HG03457 (cell line): ENCODE data around the gene SP5.
"Not testable (repeated sequence)": the region's sequence is repeated elsewhere in the genome, so short reads cannot be mapped to it uniquely, and the experiment has no call there.

ENCODE experiments used
- ATAC-seq: cut with Tn5 transposase; IDR thresholded peaks from one replicate; pipeline ENCODE4 v1.9.1; 2021; ENCODE audit warnings: moderate number of reproducible peaks; ENCODE audit not compliant: unreplicated experiment

Gene SP5

DNA sequence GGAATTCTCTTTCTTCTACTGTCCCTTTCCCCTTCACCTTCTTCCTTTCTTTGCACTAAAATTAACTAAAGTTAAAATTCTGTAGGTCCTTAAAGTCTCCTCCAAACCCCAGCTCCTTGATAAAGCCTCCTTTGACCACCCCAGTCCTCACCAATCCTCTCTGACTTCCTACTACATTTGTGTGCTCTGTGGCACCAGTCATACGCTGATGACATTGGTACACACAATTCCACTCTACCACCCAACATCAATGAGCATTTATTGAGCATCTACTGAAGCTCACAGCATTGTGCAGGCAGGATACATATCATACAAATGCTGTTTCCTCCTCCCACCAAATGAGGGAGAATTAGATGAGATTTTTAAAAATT is 4.5 kb upstream of the SP5 start:
- ATAC-seq = no peak

GRCh38 chr2:170711196-170711773 is 3.9 kb upstream of the SP5 start:
- ATAC-seq = no peak

- no peak for ATAC-seq
Observed at GRCh38 chr2:170711774-170712652, 3.1 kb upstream of the SP5 start.

GRCh38 chr2:170712653-170713542 is 2.2 kb upstream of the SP5 start:
- ATAC-seq = no peak

- ATAC-seq = no peak
Observed at GRCh38 chr2:170713543-170714380, 1.4 kb upstream of the SP5 start.

- no peak for ATAC-seq
Observed at GRCh38 chr2:170714381-170715061, 616 bp upstream of the SP5 start.

DNA sequence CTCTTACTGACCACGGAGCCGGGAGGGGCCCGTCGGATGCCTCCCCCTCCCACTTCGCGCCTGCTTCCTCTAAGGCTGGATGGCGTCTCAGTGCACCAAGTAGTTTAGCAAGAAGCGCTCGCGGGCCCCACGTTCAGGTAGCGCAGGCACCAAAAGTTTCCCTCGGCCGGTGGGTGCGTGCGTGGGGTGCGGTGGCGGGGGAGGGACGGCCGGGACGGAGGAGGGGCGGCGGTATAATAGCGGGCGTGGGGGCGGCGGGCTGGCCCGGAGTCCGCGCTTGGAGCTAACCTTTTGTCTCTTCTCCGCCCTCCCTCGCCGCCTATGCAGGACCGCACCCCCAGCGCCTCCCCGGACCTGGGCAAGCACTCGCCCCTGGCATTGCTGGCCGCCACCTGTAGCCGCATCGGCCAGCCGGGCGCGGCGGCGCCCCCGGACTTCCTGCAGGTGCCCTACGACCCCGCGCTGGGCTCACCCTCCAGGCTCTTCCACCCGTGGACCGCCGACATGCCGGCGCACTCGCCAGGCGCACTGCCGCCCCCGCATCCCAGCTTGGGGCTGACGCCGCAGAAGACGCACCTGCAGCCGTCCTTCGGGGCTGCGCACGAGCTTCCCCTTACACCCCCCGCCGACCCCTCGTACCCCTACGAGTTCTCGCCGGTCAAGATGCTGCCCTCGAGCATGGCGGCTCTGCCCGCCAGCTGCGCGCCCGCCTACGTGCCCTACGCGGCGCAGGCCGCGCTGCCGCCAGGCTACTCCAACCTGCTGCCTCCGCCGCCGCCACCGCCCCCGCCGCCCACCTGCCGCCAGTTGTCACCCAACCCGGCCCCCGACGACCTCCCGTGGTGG is 1.0 kb downstream of the SP5 start:
- no peak for ATAC-seq

DNA sequence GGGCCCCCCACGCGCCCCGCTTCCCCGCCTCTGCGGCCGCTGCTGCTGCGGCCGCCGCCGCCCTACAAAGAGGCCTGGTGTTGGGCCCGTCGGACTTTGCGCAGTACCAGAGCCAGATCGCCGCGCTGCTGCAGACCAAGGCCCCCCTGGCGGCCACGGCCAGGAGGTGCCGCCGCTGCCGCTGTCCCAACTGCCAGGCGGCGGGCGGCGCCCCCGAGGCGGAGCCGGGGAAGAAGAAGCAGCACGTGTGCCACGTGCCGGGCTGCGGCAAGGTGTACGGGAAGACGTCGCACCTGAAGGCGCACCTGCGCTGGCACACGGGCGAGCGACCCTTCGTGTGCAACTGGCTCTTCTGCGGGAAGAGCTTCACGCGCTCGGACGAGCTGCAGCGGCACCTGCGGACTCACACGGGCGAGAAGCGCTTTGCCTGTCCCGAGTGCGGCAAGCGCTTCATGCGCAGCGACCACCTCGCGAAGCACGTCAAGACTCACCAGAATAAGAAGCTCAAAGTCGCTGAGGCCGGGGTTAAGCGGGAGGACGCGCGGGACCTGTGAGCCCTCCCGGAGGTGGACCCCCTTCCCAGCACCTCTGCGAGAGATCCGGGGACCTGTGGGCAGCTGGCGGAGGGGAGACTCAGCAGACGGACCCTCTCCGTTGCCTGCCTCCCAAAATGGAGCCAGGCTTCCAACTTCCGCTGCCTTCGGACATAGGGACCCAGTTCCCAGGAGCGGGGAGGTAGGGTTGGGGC is 1.9 kb downstream of the SP5 start:
- no peak for ATAC-seq

- no peak for ATAC-seq
Observed at GRCh38 chr2:170717599-170717963, 2.4 kb downstream of the SP5 start.

DNA sequence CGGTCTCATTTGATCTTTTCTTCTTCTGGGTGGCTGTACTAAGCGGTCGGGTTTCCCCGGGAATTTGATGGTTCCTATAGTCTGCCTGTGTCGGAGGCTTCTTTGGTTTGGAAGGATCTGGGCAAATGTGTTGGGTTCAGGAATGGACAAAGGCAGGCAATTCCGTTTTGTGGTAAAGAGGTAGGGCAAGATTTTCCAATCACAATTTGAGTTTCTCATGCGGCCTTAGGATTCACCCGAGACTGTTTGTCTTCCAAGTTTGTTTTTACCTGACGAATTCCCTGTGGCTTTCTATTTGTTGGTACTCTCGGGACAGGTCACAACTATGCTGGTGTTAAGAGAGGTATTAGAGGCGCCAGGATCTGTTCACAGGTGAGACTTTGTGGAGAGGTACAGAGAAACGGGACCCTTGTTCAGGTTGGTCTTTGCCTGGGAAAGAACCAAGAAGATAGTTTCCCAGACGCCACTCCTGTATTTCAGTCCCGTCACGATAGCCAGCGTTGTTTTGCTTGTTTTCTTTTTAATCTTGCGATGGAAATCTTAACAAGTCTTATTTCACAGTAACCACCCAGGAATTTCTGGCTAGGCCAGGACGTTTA is 3.0 kb downstream of the SP5 start:
- ATAC-seq = no peak

- no peak for ATAC-seq
Observed at GRCh38 chr2:170719810-170720209, 4.7 kb downstream of the SP5 start.

DNA sequence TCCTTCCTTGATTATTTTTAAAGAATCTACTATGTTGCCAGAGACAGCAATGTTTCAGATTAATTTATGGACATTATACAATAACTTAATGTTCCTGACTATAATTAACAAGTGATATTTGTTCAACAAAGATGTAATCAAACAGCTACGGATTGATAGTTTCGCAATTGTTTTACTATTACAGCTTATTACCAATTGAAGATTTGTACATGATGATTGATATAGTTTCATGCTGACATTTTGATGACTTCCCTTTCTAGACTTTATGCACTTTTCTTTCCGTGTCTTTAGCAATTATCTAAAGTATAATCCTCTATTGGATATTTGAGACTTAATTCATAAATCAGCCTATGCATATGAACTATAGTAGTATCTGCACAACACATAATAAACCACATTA is 6.5 kb downstream of the SP5 start:
- ATAC-seq = no peak

- ATAC-seq = no peak
Observed at GRCh38 chr2:170722301-170722700, 7.2 kb downstream of the SP5 start.

DNA sequence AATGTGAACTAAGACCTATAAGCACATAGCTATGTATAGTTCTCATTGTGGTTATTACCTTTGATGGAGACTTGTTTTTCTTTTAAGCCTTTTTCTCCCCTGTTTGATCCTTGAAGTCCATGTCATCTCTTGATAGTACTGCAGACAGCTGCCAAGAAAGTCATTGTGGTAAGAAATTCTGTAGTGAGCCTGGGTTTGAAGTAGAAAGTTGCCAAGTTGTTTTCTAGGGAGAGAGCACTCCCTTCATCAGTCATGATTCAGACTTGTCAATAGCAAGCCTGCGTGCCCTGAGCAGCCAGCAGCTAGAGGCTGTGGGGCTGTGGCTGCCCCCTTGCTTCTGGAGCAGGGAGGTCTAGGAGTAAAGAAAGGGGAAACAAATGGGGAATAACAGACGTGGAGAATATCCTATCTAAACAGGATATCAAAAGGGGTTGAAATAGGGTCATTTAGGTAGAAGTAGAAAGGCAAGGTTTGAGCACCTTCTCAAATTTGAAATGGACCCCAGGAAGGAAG is 8.4 kb downstream of the SP5 start:
- ATAC-seq = no peak

GRCh38 chr2:170733798-170734600 is 18.9 kb downstream of the SP5 start:
- no peak for ATAC-seq

DNA sequence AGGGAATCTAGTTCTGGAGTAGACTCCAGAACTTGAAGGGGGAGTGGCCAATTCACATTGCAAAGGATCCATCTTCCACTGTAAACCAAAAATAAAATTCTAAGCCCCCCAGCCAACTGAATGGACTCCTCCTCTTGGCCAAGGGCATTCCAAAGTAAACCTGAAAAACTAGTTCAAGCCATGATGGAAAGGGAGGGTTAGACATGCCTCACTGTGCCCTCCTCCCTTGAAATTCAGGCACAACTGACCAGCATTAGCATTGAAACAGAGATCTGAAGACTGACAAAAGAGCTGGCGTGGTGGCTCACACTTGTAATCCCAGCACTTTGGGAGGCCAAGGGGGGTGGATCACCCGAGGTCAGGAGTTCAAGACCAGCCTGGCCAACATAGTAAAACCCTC is 19.5 kb downstream of the SP5 start:
- not testable (repeated sequence) for ATAC-seq

DNA sequence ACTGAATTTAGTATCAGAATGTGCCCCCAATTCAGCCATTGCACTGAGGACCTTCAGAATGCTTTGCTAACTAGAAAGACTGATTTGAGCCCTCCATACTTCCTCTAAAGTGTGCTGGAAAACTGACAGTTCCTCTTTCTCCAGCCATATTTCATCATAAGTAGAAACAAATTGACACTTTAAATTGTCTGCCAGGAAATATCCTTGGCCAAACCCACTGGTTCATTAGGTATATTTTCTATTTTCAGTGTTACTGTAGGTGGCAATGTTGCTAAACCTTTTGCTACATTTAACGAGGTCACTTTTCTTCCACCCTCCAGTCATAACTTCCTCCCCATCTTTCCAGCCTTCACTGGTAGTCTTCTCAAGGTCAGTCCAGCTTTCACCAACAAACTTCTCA is 21.5 kb downstream of the SP5 start:
- ATAC-seq = no peak
